K562 (cell line): Measurements from ENCODE around the gene ARHGEF35. TPM values are rescaled to one million over a fixed set of nuclear protein-coding genes. Genes with fewer than 3 reads are reported as not detected.
"Not testable (repeated sequence)": the region's sequence is repeated elsewhere in the genome, so short reads cannot be mapped to it uniquely, and the experiment has no call there.

Experiments used
- ATAC-seq: fragments of 200-7000 bp; cut with Tn5 transposase; 3 replicates; pipeline ENCODE4 v1.9.1; 2020; ENCODE audit warnings: moderate library complexity
- BruUV-seq: library from RNA; stranded (reverse); fragments of 400-500 nt; replicated peaks from 2 replicates; lab custom pipeline; 2021; lab: Mats Ljungman, UMichigan
- CTCF ChIA-PET: fragments of 300-600 bp; formaldehyde crosslinking; extraction: SDS; loops from one replicate; lab custom pipeline; 2021; ENCODE audit warnings: low intra/inter-chr PET ratio; lab: Yijun Ruan, JAX
- POLR2A ChIA-PET: fragments of 300-600, 350-650 bp; sonication (Branson Sonifier 250); formaldehyde crosslinking; extraction: SDS; loops from one replicate; lab custom pipeline; 2021; ENCODE audit warnings: antibody characterized with exemption, inconsistent platforms; lab: Yijun Ruan, JAX
- DNase-seq, 4 experiments: peaks; one replicate each; pipeline versions ENCODE4 v3.0.0 to v3.0.0-alpha.2; 2011 to 2018; ENCODE audit warnings: low spot score in 3 of 4, mixed read lengths in 3 of 4; ENCODE audit errors: extremely low read depth in 1 of 4
- FAIRE-seq: peaks from 2 replicates; lab custom pipeline; 2011; peaks lifted over from hg19 to GRCh38; lab: Jason Lieb, UNC
- H2AFZ ChIP-seq: 2 replicates; pipeline ENCODE4 v1.6.0; 2011; ENCODE audit warnings: low read depth, low read length, control low read depth, inconsistent platforms
- H3K27ac ChIP-seq: fragments of 200-600 bp; 3 replicates; pipeline ENCODE4 v1.8.0; 2011; ENCODE audit warnings: low read depth, mild to moderate bottlenecking, control low read depth, inconsistent platforms, low read length, moderate library complexity, mixed read lengths; ENCODE audit errors: extremely low read depth
- H3K27me3 ChIP-seq, 2 experiments: fragments of 300-600 bp in 1 of 2; 2 replicates in 1 of 2; 3 replicates in 1 of 2; pipeline versions ENCODE4 v1.6.0 to v1.8.0; 2011; ENCODE audit warnings: inconsistent platforms in 2 of 2, low read length in 2 of 2, mild to moderate bottlenecking in 1 of 2, mixed read lengths in 1 of 2, moderate library complexity in 1 of 2; ENCODE audit not compliant: control insufficient read depth in 2 of 2, insufficient read depth in 2 of 2
- H3K36me3 ChIP-seq: fragments of 300-600 bp; 3 replicates; pipeline ENCODE4 v1.8.0; 2011; ENCODE audit warnings: mild to moderate bottlenecking, low read length, inconsistent platforms; ENCODE audit not compliant: control insufficient read depth, insufficient read depth
- H3K4me1 ChIP-seq, 2 experiments: fragments of 200-600 bp in 1 of 2; replicated peaks in 1 of 2; 2 replicates in 1 of 2; 3 replicates in 1 of 2; pipeline versions ENCODE4 v1.5.1 to v1.8.0; 2011; ENCODE audit warnings: inconsistent platforms in 2 of 2, low read length in 2 of 2, mild to moderate bottlenecking in 1 of 2, mixed read lengths in 1 of 2, moderate library complexity in 1 of 2; ENCODE audit not compliant: control insufficient read depth in 2 of 2, insufficient read depth in 2 of 2
- H3K4me2 ChIP-seq: 2 replicates; pipeline ENCODE4 v1.6.1; 2011; ENCODE audit warnings: low read length, control low read depth, inconsistent platforms, mixed read lengths; ENCODE audit not compliant: insufficient read depth
- H3K4me3 ChIP-seq: fragments of 200-600 bp; sonication (generic), shearing (Covaris generic); 2 replicates; pipeline ENCODE4 v1.5.1; 2016; ENCODE audit warnings: control low read depth, inconsistent platforms
- H3K79me2 ChIP-seq: fragments of 200-600 bp; 3 replicates; pipeline ENCODE4 v1.8.0; 2011; ENCODE audit warnings: low read length, inconsistent platforms; ENCODE audit not compliant: control insufficient read depth, insufficient read depth
- H3K9ac ChIP-seq, 2 experiments: 2 replicates each; pipeline versions ENCODE4 v1.6.0 to v1.6.1; 2011; ENCODE audit warnings: low read depth in 2 of 2, low read length in 2 of 2, control low read depth in 1 of 2, inconsistent platforms in 1 of 2, mild to moderate bottlenecking in 1 of 2, mixed read lengths in 1 of 2; ENCODE audit not compliant: insufficient read depth in 1 of 2
- H3K9me1 ChIP-seq: one replicate; pipeline ENCODE4 v1.6.0; 2011; ENCODE audit warnings: inconsistent platforms, mild to moderate bottlenecking, low read length, moderate library complexity; ENCODE audit not compliant: control insufficient read depth, insufficient read depth
- H3K9me3 ChIP-seq: replicated peaks from 2 replicates; pipeline ENCODE4 v1.5.1; 2011; ENCODE audit warnings: low read depth, low read length, inconsistent platforms; ENCODE audit not compliant: control insufficient read depth, insufficient read depth
- H4K20me1 ChIP-seq: replicated peaks from 2 replicates; pipeline ENCODE4 v1.6.1; 2011; ENCODE audit warnings: low read length, inconsistent platforms, mixed read lengths; ENCODE audit not compliant: control insufficient read depth, insufficient read depth
- WGBS: fragments of 100-300 bp; shearing (Covaris generic); methylation state at CpG from one replicate; pipeline ENCODE4 v1.1.6; 2016; ENCODE audit warnings: low coverage, mixed read lengths; ENCODE audit not compliant: insufficient coverage; ENCODE audit errors: missing lambda C conversion rate; 5-methylcytosine and 5-hydroxymethylcytosine counted together
- in situ Hi-C: fragments of 300-500 bp; cut with MboI; formaldehyde crosslinking; loops from 4 replicates; pipeline ENCODE4 v1.15.0; 2018; ENCODE audit warnings: inconsistent platforms, mixed read lengths
- intact Hi-C: fragments of 100-400 bp; cut with micrococcal nuclease; formaldehyde crosslinking; loops from 2 replicates; pipeline ENCODE4 v1.14.2; 2022
- polyA plus RNA-seq, 8 experiments: library from polyadenylated mRNA; depleted of rRNA in 4 of 8; stranded (reverse) in 5 of 8; unstranded in 3 of 8; fragments of >200 nt; fragmentation: Nextera tagmentation in 2 of 8; fragmentation: Illumina TruSeq in 1 of 8; extraction: Ambion mirVana in 2 of 8; extraction: Trizol in 1 of 8; gene quantifications; 2 replicates each; pipeline versions ENCODE4 v1.2.1 to v1.2.3, GENCODE V29; 2011 to 2014; ENCODE audit warnings: inconsistent platforms in 1 of 8, missing spikeins in 1 of 8
- total RNA-seq, 7 experiments: library from RNA; depleted of rRNA in 6 of 7; stranded (reverse); fragments of >200 nt in 6 of 7; fragmentation: Illumina TruSeq in 2 of 7; extraction: Trizol in 2 of 7; gene quantifications; 2 replicates each; pipeline versions ENCODE4 v1.2.1 to v1.2.3, GENCODE V29; 2011 to 2021; ENCODE audit warnings: low replicate concordance in 1 of 7

Gene ARHGEF35
- total and polyA plus RNA-seq, 9 of the 15 experiments (the other 6 are each of a cell fraction or from before 2014, with no cell fraction given), result 0.16 to 0.59 (median 0.35) TPM; not detected in 3

DNA sequence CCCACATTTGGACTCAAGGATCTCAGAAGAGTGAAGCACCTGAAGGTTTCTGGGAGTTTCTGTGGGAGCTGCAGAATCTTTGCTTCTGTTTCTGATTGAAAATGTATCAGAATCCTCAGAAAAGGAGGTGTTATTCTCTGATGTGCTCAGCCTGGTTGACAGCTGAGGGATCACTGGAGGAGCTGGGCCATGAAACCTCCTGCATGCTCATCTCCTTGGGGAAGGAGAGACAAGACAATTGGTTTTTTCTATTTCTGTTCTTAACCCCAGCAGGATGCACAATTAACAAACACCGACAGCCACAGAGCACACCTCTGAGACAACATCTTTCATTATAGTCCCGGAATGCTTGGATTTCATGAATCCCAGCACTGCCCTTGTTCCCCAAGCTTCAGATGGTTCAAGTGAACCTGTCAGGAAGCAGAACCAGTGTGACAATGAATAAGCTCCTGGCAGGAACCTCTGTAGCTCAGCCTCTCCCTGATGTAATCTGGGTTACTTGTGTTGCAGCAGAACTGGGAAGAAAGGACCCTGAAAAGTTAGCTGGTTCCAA is 43.0 kb upstream of the ARHGEF35 start:
- H3K4me2 ChIP-seq, DNase-seq, H3K27ac ChIP-seq, H3K4me3 ChIP-seq, CTCF ChIA-PET, POLR2A ChIA-PET, FAIRE-seq, H4K20me1 ChIP-seq, H3K9me3 ChIP-seq, H3K79me2 ChIP-seq, H3K36me3 ChIP-seq, H3K9me1 ChIP-seq, H3K27me3 ChIP-seq, intact Hi-C loops, H3K4me1 ChIP-seq, H2AFZ ChIP-seq, in situ Hi-C loops, BruUV-seq, ATAC-seq, H3K9ac ChIP-seq: not testable (repeated sequence)
- WGBS, result 0% methylated on average over 2 of the region's 2 CpGs

DNA sequence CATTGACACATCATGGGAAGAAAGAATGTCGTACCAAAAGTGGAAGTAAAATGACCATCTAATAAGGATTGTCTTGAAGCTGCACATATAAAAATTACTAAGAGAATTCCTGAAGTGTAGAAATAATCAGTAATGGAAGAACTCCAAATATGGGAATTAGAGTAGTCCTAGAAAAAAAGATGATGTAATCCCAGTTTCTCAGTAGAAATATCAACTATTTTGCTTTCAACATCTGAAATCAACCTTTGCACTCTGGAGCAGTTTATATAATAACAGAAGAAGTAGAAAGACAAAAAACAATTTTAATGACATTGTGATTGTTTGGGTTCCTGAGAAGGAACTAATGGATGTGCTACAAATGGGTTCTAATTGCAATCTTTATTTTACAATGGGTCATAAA is 37.4 kb upstream of the ARHGEF35 start:
- POLR2A ChIA-PET, result not testable (repeated sequence)
- WGBS, result 0% methylated on average over 1 of the region's 1 CpG

GRCh38 chr7:144231027-144231426 is 35.4 kb upstream of the ARHGEF35 start:
- DNase-seq, H3K4me2 ChIP-seq, H3K9ac ChIP-seq, H3K9me3 ChIP-seq, H3K9me1 ChIP-seq, H3K27me3 ChIP-seq, CTCF ChIA-PET, H3K36me3 ChIP-seq, FAIRE-seq, H3K4me1 ChIP-seq, ATAC-seq, H2AFZ ChIP-seq, H4K20me1 ChIP-seq, H3K27ac ChIP-seq, POLR2A ChIA-PET, H3K79me2 ChIP-seq, H3K4me3 ChIP-seq, in situ Hi-C loops, BruUV-seq, intact Hi-C loops: not testable (repeated sequence)
- WGBS, result no CpG with 5 or more reads among the region's 2 CpGs

More for the DNA sequence above, 37.4 kb upstream of the ARHGEF35 start:
- FAIRE-seq, H2AFZ ChIP-seq, H4K20me1 ChIP-seq, intact Hi-C loops, CTCF ChIA-PET, H3K36me3 ChIP-seq, H3K9me1 ChIP-seq, H3K4me1 ChIP-seq, BruUV-seq, H3K4me2 ChIP-seq, H3K27me3 ChIP-seq, H3K9ac ChIP-seq, H3K27ac ChIP-seq, H3K4me3 ChIP-seq, H3K9me3 ChIP-seq, DNase-seq, ATAC-seq, H3K79me2 ChIP-seq, in situ Hi-C loops: not testable (repeated sequence)

DNA sequence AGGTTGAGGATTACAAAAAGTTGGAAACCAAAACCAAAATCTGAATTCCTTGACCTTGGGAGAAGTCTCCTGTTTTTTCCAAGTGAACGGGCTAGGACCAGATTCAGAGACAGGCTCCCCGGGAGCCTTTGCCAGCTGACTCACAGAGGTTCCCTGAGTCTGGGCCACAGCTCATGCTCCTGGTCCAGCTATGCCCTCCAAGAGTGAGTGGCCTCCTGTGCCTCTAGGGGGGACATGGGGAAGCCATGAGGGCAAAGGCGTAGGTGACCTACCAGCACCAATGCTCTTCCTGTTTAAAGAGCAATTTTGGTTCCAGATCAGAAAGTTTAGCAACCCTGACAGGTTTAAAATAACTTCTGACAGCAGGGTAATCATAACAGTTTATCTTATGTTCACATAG is 33.2 kb upstream of the ARHGEF35 start:
- H3K27me3 ChIP-seq, H4K20me1 ChIP-seq, BruUV-seq, H2AFZ ChIP-seq, H3K27ac ChIP-seq, H3K79me2 ChIP-seq, ATAC-seq, H3K36me3 ChIP-seq, H3K9me3 ChIP-seq, H3K4me2 ChIP-seq, DNase-seq, H3K4me3 ChIP-seq, intact Hi-C loops, H3K4me1 ChIP-seq, H3K9ac ChIP-seq, H3K9me1 ChIP-seq, FAIRE-seq, in situ Hi-C loops, POLR2A ChIA-PET, CTCF ChIA-PET: not testable (repeated sequence)
- 0% methylated on average over 1 of the region's 3 CpGs for WGBS
